ENCODE results near the gene SOST. TPM values are rescaled to one million over a fixed set of nuclear protein-coding genes. Genes with fewer than 3 reads are reported as not detected.

SOST gene
- total and polyA plus RNA-seq, 2 donors (not counting 3 experiments of a cell fraction or from before 2014, with no cell fraction given): not detected

- no peaks in the 10 kb centered on the region for H4K20me1 ChIP-seq (replicated peaks; ENCODE audit: control insufficient read depth, extremely low read depth, insufficient read depth, low read length)
- H3K4me2 ChIP-seq (ENCODE audit: insufficient read depth, low read length): no peak overlapping the region
- intact Hi-C loops (cut with micrococcal nuclease): no loop called here
- H2AFZ ChIP-seq (ENCODE audit: low read depth, low read length): no peak overlapping the region
- peaks cover 18% of the 10 kb centered on the region for H3K4me1 ChIP-seq (ENCODE audit: control insufficient read depth, extremely low read depth, insufficient read depth, low read length)
- no peaks in the 10 kb centered on the region for H3K9me1 ChIP-seq (replicated peaks; ENCODE audit: control insufficient read depth, extremely low read depth, insufficient read depth, low read length)
- no TSS peak for BruUV-seq (replicated peaks)
- H3K27ac ChIP-seq (ENCODE audit: insufficient read depth, low read depth, low read length): no peak overlapping the region
- ChIA-PET CTCF (interaction anchor here (1.0 kb wide), 1 partner anchor 141 kb away, joined by 4 read pairs; no protein-coding TSS in a partner anchor), POLR2A (no interaction called here)
- H3K36me3 ChIP-seq (ENCODE audit: control insufficient read depth in 2 of 2, extremely low read depth in 1 of 2, insufficient read depth in 2 of 2, low read length in 2 of 2): no peaks in the 10 kb centered on the region
- no peak overlapping the region for H3K4me3 ChIP-seq (replicated peaks in 1 of 3; ENCODE audit: insufficient read depth in 1 of 3, low read depth in 1 of 3, low read length in 3 of 3)
- no peaks in the 10 kb centered on the region for H3K9me3 ChIP-seq (replicated peaks; ENCODE audit: control insufficient read depth, insufficient read depth, low read length)
- H3K9ac ChIP-seq (replicated peaks; ENCODE audit: extremely low read depth, insufficient read depth, low read length): no peak overlapping the region
- DNase-seq (ENCODE audit: low read depth, low spot score) (no peak), FAIRE-seq (no peak)
- no peaks in the 10 kb centered on the region for H3K27me3 ChIP-seq (ENCODE audit: control insufficient read depth in 2 of 2, insufficient read depth in 2 of 2, low read length in 2 of 2)
- TF ChIP-seq FOS (IDR thresholded peaks at IDR 0.05; ENCODE audit: borderline replicate concordance, insufficient read depth, low read length): no peak
- TF ChIP-seq EZH2 (IDR thresholded peaks at IDR 0.05; ENCODE audit: borderline replicate concordance, low read depth, low read length, severe bottlenecking): no peak
- no peak for TF ChIP-seq POLR2A (IDR thresholded peaks at IDR 0.05; ENCODE audit: low read depth, low read length)
- TF ChIP-seq, protein P1, sequence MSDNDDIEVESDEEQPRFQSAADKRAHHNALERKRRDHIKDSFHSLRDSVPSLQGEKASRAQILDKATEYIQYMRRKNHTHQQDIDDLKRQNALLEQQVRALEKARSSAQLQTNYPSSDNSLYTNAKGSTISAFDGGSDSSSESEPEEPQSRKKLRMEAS (IDR thresholded peaks at IDR 0.05; ENCODE audit: insufficient read depth, insufficient read length): no peak
- no peak for TF ChIP-seq MYC (IDR thresholded peaks at IDR 0.05; ENCODE audit: low read depth, low read length)
- no peak for TF ChIP-seq GATA2 (IDR thresholded peaks at IDR 0.05; ENCODE audit: insufficient read depth, insufficient read length, low read depth, low read length)
- no peak for TF ChIP-seq CTCF (IDR thresholded peaks at IDR 0.05; ENCODE audit: extremely low read depth in 1 of 2, insufficient read depth in 1 of 2, low read depth in 1 of 2, low read length in 2 of 2)
- TF ChIP-seq JUN (IDR thresholded peaks at IDR 0.05; ENCODE audit: borderline replicate concordance, insufficient read depth, insufficient read length, low read depth): no peak
- no peak for TF ChIP-seq POLR2AphosphoS5 (IDR thresholded peaks at IDR 0.05; ENCODE audit: insufficient read depth, low read depth, low read length)
- dilution Hi-C loops (cut with MboI; ENCODE audit: extremely low pct_ligation_motif_present, low sequenced_read_pairs): no loop called here
- H3K79me2 ChIP-seq (ENCODE audit: control insufficient read depth, insufficient read depth, low read length): no peaks in the 10 kb centered on the region
Observed at GRCh38 chr17:43718544-43718943, 40.0 kb downstream of the SOST start.
